K562 (cell line): ENCODE results near the gene ZNF385D. TPM values are rescaled to one million over a fixed set of nuclear protein-coding genes. Genes with fewer than 3 reads are reported as not detected.

Experiments
- ATAC-seq: fragments of 200-7000 bp; cut with Tn5 transposase; 3 replicates; pipeline ENCODE4 v1.9.1; 2020; ENCODE audit warnings: moderate library complexity
- BruUV-seq: library from RNA; stranded (reverse); fragments of 400-500 nt; replicated peaks from 2 replicates; lab custom pipeline; 2021; lab: Mats Ljungman, UMichigan
- CTCF ChIA-PET: fragments of 300-600 bp; formaldehyde crosslinking; extraction: SDS; loops from one replicate; lab custom pipeline; 2021; ENCODE audit warnings: low intra/inter-chr PET ratio; lab: Yijun Ruan, JAX
- POLR2A ChIA-PET: fragments of 300-600, 350-650 bp; sonication (Branson Sonifier 250); formaldehyde crosslinking; extraction: SDS; loops from one replicate; lab custom pipeline; 2021; ENCODE audit warnings: antibody characterized with exemption, inconsistent platforms; lab: Yijun Ruan, JAX
- DNase-seq, 4 experiments: peaks; one replicate each; pipeline versions ENCODE4 v3.0.0 to v3.0.0-alpha.2; 2011 to 2018; ENCODE audit warnings: low spot score in 3 of 4, mixed read lengths in 3 of 4; ENCODE audit errors: extremely low read depth in 1 of 4
- FAIRE-seq: peaks from 2 replicates; lab custom pipeline; 2011; peaks lifted over from hg19 to GRCh38; lab: Jason Lieb, UNC
- H2AFZ ChIP-seq: 2 replicates; pipeline ENCODE4 v1.6.0; 2011; ENCODE audit warnings: low read depth, low read length, control low read depth, inconsistent platforms
- H3K27ac ChIP-seq: fragments of 200-600 bp; 3 replicates; pipeline ENCODE4 v1.8.0; 2011; ENCODE audit warnings: low read depth, mild to moderate bottlenecking, control low read depth, inconsistent platforms, low read length, moderate library complexity, mixed read lengths; ENCODE audit errors: extremely low read depth
- H3K27me3 ChIP-seq, 2 experiments: fragments of 300-600 bp in 1 of 2; 2 replicates in 1 of 2; 3 replicates in 1 of 2; pipeline versions ENCODE4 v1.6.0 to v1.8.0; 2011; ENCODE audit warnings: inconsistent platforms in 2 of 2, low read length in 2 of 2, mild to moderate bottlenecking in 1 of 2, mixed read lengths in 1 of 2, moderate library complexity in 1 of 2; ENCODE audit not compliant: control insufficient read depth in 2 of 2, insufficient read depth in 2 of 2
- H3K36me3 ChIP-seq: fragments of 300-600 bp; 3 replicates; pipeline ENCODE4 v1.8.0; 2011; ENCODE audit warnings: mild to moderate bottlenecking, low read length, inconsistent platforms; ENCODE audit not compliant: control insufficient read depth, insufficient read depth
- H3K4me1 ChIP-seq, 2 experiments: fragments of 200-600 bp in 1 of 2; replicated peaks in 1 of 2; 2 replicates in 1 of 2; 3 replicates in 1 of 2; pipeline versions ENCODE4 v1.5.1 to v1.8.0; 2011; ENCODE audit warnings: inconsistent platforms in 2 of 2, low read length in 2 of 2, mild to moderate bottlenecking in 1 of 2, mixed read lengths in 1 of 2, moderate library complexity in 1 of 2; ENCODE audit not compliant: control insufficient read depth in 2 of 2, insufficient read depth in 2 of 2
- H3K4me2 ChIP-seq: 2 replicates; pipeline ENCODE4 v1.6.1; 2011; ENCODE audit warnings: low read length, control low read depth, inconsistent platforms, mixed read lengths; ENCODE audit not compliant: insufficient read depth
- H3K4me3 ChIP-seq: fragments of 200-600 bp; sonication (generic), shearing (Covaris generic); 2 replicates; pipeline ENCODE4 v1.5.1; 2016; ENCODE audit warnings: control low read depth, inconsistent platforms
- H3K79me2 ChIP-seq: fragments of 200-600 bp; 3 replicates; pipeline ENCODE4 v1.8.0; 2011; ENCODE audit warnings: low read length, inconsistent platforms; ENCODE audit not compliant: control insufficient read depth, insufficient read depth
- H3K9ac ChIP-seq, 2 experiments: 2 replicates each; pipeline versions ENCODE4 v1.6.0 to v1.6.1; 2011; ENCODE audit warnings: low read depth in 2 of 2, low read length in 2 of 2, control low read depth in 1 of 2, inconsistent platforms in 1 of 2, mild to moderate bottlenecking in 1 of 2, mixed read lengths in 1 of 2; ENCODE audit not compliant: insufficient read depth in 1 of 2
- H3K9me1 ChIP-seq: one replicate; pipeline ENCODE4 v1.6.0; 2011; ENCODE audit warnings: inconsistent platforms, mild to moderate bottlenecking, low read length, moderate library complexity; ENCODE audit not compliant: control insufficient read depth, insufficient read depth
- H3K9me3 ChIP-seq: replicated peaks from 2 replicates; pipeline ENCODE4 v1.5.1; 2011; ENCODE audit warnings: low read depth, low read length, inconsistent platforms; ENCODE audit not compliant: control insufficient read depth, insufficient read depth
- H4K20me1 ChIP-seq: replicated peaks from 2 replicates; pipeline ENCODE4 v1.6.1; 2011; ENCODE audit warnings: low read length, inconsistent platforms, mixed read lengths; ENCODE audit not compliant: control insufficient read depth, insufficient read depth
- CSDE1 ChIP-seq, 2 experiments: fragments of 450-650 bp; IDR thresholded peaks; 2 replicates each; pipeline ENCODE4 v1.6.1; 2016; ENCODE audit warnings: mild to moderate bottlenecking in 1 of 2
- ESRRA ChIP-seq: fragments of 450-650 bp; IDR thresholded peaks from 2 replicates; pipeline ENCODE4 v1.6.1; 2014; ENCODE audit warnings: low read depth, mild to moderate bottlenecking, moderate library complexity, borderline replicate concordance
- MTA2 ChIP-seq: fragments of 450-650 bp; IDR thresholded peaks from 2 replicates; pipeline ENCODE4 v1.6.1; 2016; ENCODE audit warnings: low read depth
- TAF9B ChIP-seq: fragments of 450-650 bp; IDR thresholded peaks from 2 replicates; pipeline ENCODE4 v1.6.1; 2018; ENCODE audit warnings: mild to moderate bottlenecking; ENCODE audit not compliant: partially characterized antibody
- ZNF174 ChIP-seq: fragments of 250-450 bp; sonication (Bioruptor Pico); IDR thresholded peaks from 2 replicates; pipeline ENCODE4 v1.4.0; 2020; ENCODE audit warnings: mild to moderate bottlenecking
- WGBS: fragments of 100-300 bp; shearing (Covaris generic); methylation state at CpG from one replicate; pipeline ENCODE4 v1.1.6; 2016; ENCODE audit warnings: low coverage, mixed read lengths; ENCODE audit not compliant: insufficient coverage; ENCODE audit errors: missing lambda C conversion rate; 5-methylcytosine and 5-hydroxymethylcytosine counted together
- in situ Hi-C: fragments of 300-500 bp; cut with MboI; formaldehyde crosslinking; loops from 4 replicates; pipeline ENCODE4 v1.15.0; 2018; ENCODE audit warnings: inconsistent platforms, mixed read lengths
- intact Hi-C: fragments of 100-400 bp; cut with micrococcal nuclease; formaldehyde crosslinking; loops from 2 replicates; pipeline ENCODE4 v1.14.2; 2022
- polyA plus RNA-seq, 8 experiments: library from polyadenylated mRNA; depleted of rRNA in 4 of 8; stranded (reverse) in 5 of 8; unstranded in 3 of 8; fragments of >200 nt; fragmentation: Nextera tagmentation in 2 of 8; fragmentation: Illumina TruSeq in 1 of 8; extraction: Ambion mirVana in 2 of 8; extraction: Trizol in 1 of 8; gene quantifications; 2 replicates each; pipeline versions ENCODE4 v1.2.1 to v1.2.3, GENCODE V29; 2011 to 2014; ENCODE audit warnings: inconsistent platforms in 1 of 8, missing spikeins in 1 of 8
- total RNA-seq, 7 experiments: library from RNA; depleted of rRNA in 6 of 7; stranded (reverse); fragments of >200 nt in 6 of 7; fragmentation: Illumina TruSeq in 2 of 7; extraction: Trizol in 2 of 7; gene quantifications; 2 replicates each; pipeline versions ENCODE4 v1.2.1 to v1.2.3, GENCODE V29; 2011 to 2021; ENCODE audit warnings: low replicate concordance in 1 of 7
- TF ChIP-seq, protein P1 (sequence below): sonication (generic); formaldehyde crosslinking; IDR thresholded peaks from 2 replicates; pipeline ENCODE4 v1.8.0; 2022; ENCODE audit warnings: mild to moderate bottlenecking, missing genetic modification reagents

The ZNF385D gene
- total and polyA plus RNA-seq, 9 of the 15 experiments (the other 6 are each of a cell fraction or from before 2014, with no cell fraction given) = 0.14 to 1.7 (median 0.51) TPM

DNA sequence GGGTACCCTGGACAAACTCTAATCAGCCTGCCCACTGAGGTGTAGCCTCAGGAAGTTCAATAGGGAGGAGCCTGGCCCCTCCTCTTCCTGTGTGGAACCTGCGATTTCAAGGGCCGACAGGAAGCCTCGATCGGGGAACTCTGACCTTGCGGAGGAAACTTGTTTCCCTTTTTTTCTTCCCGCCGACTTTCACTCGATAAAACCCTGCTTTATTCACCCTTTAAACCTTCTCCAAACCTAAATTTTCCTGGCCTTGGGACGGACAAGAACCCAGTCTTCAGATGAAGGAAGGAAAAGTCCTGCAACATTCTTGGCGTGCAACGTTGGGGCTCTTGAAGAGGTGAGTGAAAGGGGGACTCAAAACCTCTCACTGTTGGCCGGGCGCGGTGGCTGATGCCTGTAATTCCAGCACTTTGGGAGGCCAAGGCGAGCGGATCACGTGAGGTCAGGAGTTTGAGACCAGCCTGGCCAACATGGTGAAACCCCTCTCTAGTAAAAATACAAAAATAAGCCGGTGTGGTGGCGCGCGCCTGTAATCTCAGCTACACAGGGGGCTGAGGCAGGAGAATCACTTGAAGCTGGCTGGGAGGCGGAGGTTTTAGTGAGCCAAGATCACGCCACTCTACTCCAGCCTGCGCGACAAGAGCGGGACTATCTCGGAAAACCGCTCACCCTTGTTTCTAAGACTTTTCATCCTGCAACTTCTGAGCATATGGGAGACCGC is 208.2 kb downstream of the ZNF385D start (continued):
- TF ChIP-seq, protein P1, sequence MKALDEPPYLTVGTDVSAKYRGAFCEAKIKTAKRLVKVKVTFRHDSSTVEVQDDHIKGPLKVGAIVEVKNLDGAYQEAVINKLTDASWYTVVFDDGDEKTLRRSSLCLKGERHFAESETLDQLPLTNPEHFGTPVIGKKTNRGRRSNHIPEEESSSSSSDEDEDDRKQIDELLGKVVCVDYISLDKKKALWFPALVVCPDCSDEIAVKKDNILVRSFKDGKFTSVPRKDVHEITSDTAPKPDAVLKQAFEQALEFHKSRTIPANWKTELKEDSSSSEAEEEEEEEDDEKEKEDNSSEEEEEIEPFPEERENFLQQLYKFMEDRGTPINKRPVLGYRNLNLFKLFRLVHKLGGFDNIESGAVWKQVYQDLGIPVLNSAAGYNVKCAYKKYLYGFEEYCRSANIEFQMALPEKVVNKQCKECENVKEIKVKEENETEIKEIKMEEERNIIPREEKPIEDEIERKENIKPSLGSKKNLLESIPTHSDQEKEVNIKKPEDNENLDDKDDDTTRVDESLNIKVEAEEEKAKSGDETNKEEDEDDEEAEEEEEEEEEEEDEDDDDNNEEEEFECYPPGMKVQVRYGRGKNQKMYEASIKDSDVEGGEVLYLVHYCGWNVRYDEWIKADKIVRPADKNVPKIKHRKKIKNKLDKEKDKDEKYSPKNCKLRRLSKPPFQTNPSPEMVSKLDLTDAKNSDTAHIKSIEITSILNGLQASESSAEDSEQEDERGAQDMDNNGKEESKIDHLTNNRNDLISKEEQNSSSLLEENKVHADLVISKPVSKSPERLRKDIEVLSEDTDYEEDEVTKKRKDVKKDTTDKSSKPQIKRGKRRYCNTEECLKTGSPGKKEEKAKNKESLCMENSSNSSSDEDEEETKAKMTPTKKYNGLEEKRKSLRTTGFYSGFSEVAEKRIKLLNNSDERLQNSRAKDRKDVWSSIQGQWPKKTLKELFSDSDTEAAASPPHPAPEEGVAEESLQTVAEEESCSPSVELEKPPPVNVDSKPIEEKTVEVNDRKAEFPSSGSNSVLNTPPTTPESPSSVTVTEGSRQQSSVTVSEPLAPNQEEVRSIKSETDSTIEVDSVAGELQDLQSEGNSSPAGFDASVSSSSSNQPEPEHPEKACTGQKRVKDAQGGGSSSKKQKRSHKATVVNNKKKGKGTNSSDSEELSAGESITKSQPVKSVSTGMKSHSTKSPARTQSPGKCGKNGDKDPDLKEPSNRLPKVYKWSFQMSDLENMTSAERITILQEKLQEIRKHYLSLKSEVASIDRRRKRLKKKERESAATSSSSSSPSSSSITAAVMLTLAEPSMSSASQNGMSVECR = 0 out of 2 replicates have a peak, but pooled peaks have one; percentile 23

GRCh38 chr3:21540265-21540664 is 210.7 kb downstream of the ZNF385D start:
- TF ChIP-seq ZNF174 (CRISPR knock-in tag) (0 out of 2 replicates have a peak, but pooled peaks have one; percentile 43), TAF9B (no peak), CSDE1 (IDR thresholded peaks at IDR 0.05) (no peak), ESRRA (no peak), MTA2 (no peak)
- no peak for ATAC-seq

More at GRCh38 chr3:21540265-21540664, 210.7 kb downstream of the ZNF385D start:
- DNase-seq = no peak
- Histone ChIP-seq H2AFZ (no peak overlapping the region), H3K9ac (no peak overlapping the region), H3K9me3 (no peaks in the 10 kb centered on the region), H3K4me2 (no peak overlapping the region), H3K9me1 (no peaks in the 10 kb centered on the region), H4K20me1 (no peaks in the 10 kb centered on the region), H3K4me3 (no peak overlapping the region), H3K4me1 (no peaks in the 10 kb centered on the region), H3K36me3 (no peaks in the 10 kb centered on the region), H3K27ac (no peak overlapping the region), H3K27me3 (no peaks in the 10 kb centered on the region), H3K79me2 (peaks cover 26% of the 10 kb centered on the region)
- no TSS peak for BruUV-seq
- ChIA-PET CTCF (no interaction called here), POLR2A (no interaction called here)
- in situ Hi-C loops = no loop called here
- intact Hi-C loops = no loop called here
- no peak for FAIRE-seq
- 9% methylated on average over 6 of the region's 6 CpGs for WGBS
